ENCODE results near the gene CEPT1.

DNA sequence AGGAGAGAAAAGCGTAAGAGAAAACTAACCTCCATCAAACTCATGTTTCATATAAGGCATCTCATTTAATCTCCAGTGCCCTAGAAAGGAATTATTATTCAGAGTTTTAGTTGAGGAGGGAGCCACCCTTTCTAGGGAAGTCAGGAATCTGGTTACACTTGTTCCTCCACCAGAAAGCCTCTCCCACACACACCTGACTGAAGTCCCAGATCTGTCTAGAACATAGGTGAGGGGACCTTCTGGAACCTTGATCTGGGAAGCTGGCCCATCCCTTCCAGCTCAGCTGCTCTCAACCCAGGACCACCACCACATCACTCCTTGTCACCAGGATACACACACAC lies 62.3 kb downstream of the CEPT1 start:
- TF ChIP-seq CTCF (IDR thresholded peaks at IDR 0.05; ENCODE audit: low read depth, low read length, poor library complexity, severe bottlenecking): no peak
- no peak for TF ChIP-seq EZH2phosphoT487 (IDR thresholded peaks at IDR 0.05; ENCODE audit: borderline replicate concordance, low read length)
